Measurements from ENCODE around the gene RBPMS2. TPM values are rescaled to one million over a fixed set of nuclear protein-coding genes. Genes with fewer than 3 reads are reported as not detected.

RBPMS2 gene
- total and polyA plus RNA-seq, 2 of the 8 experiments (the other 6 are each of a cell fraction or from before 2014, with no cell fraction given), result 55.8 to 238 TPM

DNA sequence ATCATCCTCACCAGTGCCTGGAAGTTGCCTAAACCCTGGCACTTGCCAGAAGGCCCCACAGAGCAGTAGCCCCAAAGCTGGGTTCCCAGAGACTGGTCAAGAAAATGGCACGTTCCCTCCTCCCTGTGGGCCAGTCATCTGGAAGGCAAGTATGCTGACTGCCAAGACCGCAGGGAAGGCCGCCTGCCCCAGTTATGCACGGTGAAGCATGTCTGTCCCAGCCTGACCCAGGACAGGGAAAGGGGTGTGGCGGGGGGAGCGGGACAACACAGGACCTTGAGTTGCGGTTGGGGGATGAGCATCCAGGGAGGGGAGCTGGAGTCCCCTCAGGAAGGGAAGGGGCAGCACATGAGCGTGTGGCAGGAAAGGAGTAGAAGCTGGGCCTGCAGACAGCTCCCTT lies 33.0 kb downstream of the RBPMS2 start:
- H3K4ac ChIP-seq (replicated peaks; ENCODE audit: insufficient read length, low read depth, low read length), result no peak overlapping the region
- no peak overlapping the region for H3K4me3 ChIP-seq (ENCODE audit: extremely low read depth in 1 of 4, insufficient read depth in 2 of 4, low read depth in 3 of 4, low read length in 4 of 4)
- H2BK5ac ChIP-seq (ENCODE audit: low read depth, low read length), result no peak overlapping the region
- no peak overlapping the region for H2BK120ac ChIP-seq (replicated peaks; ENCODE audit: low read depth, low read length)
- H2BK20ac ChIP-seq (ENCODE audit: low read length), result no peak overlapping the region; the same call in 1 of the 2 replicates
- H2BK12ac ChIP-seq (ENCODE audit: low read depth, low read length), result no peak overlapping the region
- no peak overlapping the region for H4K91ac ChIP-seq (replicated peaks; ENCODE audit: insufficient read length, low read length)
- no peaks in the 10 kb centered on the region for H3K23me2 ChIP-seq (ENCODE audit: low read depth, low read length)
- FAIRE-seq, result no peak
- WGBS, 2 experiments (ENCODE audit: extremely low coverage in 1 of 2, insufficient coverage in 1 of 2, insufficient read length in 1 of 2, insufficient replicate concordance in 2 of 2, low coverage in 1 of 2, low lambda C conversion rate in 2 of 2, missing lambda C conversion rate in 1 of 2), result 96% methylated on average over 7 of the region's 8 CpGs; no CpG with 5 or more reads in 1 of the 2 experiments
- no peak overlapping the region for H3K4me2 ChIP-seq (ENCODE audit: insufficient read depth in 1 of 2, low read depth in 2 of 2, low read length in 2 of 2)
- no peaks in the 10 kb centered on the region for H3K27me3 ChIP-seq (replicated peaks in 1 of 4; ENCODE audit: control insufficient read depth in 3 of 4, extremely low read depth in 1 of 4, insufficient read depth in 3 of 4, low read length in 3 of 4)
- no peak overlapping the region for H3K9ac ChIP-seq (replicated peaks in 1 of 4; ENCODE audit: extremely low read depth in 1 of 4, low read depth in 3 of 4, low read length in 3 of 4)
- no peak overlapping the region for H4K8ac ChIP-seq (ENCODE audit: extremely low read depth, insufficient read depth, low read length)
- no peak overlapping the region for H3K23ac ChIP-seq (ENCODE audit: insufficient read length)
- no peak overlapping the region for H2AFZ ChIP-seq (ENCODE audit: low read length)
- H4K5ac ChIP-seq (ENCODE audit: insufficient read length, low read depth, low read length), result no peak overlapping the region
- no peak overlapping the region for H3K56ac ChIP-seq (replicated peaks; ENCODE audit: insufficient read length, low read depth, low read length)
- peaks cover 12 to 17% of the 10 kb centered on the region in 2 experiments for H4K20me1 ChIP-seq (replicated peaks in 1 of 2; ENCODE audit: control insufficient read depth in 1 of 2, insufficient read depth in 2 of 2, low read length in 2 of 2)
- ChIA-PET POLR2A (ENCODE audit: partially characterized antibody) (interaction anchor here (0.8 to 59.2 kb wide), 13 partner anchors 8 to 68 kb away, joined by 3 to 1192 read pairs (median 4); no protein-coding TSS in a partner anchor), CTCF (ENCODE audit: partially characterized antibody) (interaction anchor here (0.9 to 46.3 kb wide), 11 partner anchors 9 to 561 kb away, joined by 3 to 883 read pairs (median 3); no protein-coding TSS in a partner anchor)
- peaks cover 4 to 63% (median 27%) of the 10 kb centered on the region in 4 experiments; a peak in 7 of 8 replicates for H3K36me3 ChIP-seq (ENCODE audit: control insufficient read depth in 2 of 4, insufficient read depth in 4 of 4, low read length in 3 of 4)
- no peak overlapping the region for H3K14ac ChIP-seq (ENCODE audit: insufficient read length)
- H3K27ac ChIP-seq (ENCODE audit: low read depth, low read length), result no peak overlapping the region
- H3K18ac ChIP-seq (ENCODE audit: extremely low read depth, low read length), result no peak overlapping the region
- H2BK15ac ChIP-seq (ENCODE audit: low read length), result no peak overlapping the region
- DNase-seq (ENCODE audit: low read depth in 1 of 2, low spot score in 2 of 2), result no peak
- H2AK5ac ChIP-seq (ENCODE audit: low read depth, low read length), result no peak overlapping the region
- peaks cover 12% of the 10 kb centered on the region for H3K79me1 ChIP-seq (ENCODE audit: low read depth, low read length)
- H3K9me3 ChIP-seq (ENCODE audit: insufficient read depth in 2 of 2, low read depth in 1 of 2, low read length in 1 of 2), result no peaks in the 10 kb centered on the region
- H3K4me1 ChIP-seq (replicated peaks in 1 of 4; ENCODE audit: control insufficient read depth in 3 of 4, insufficient read depth in 4 of 4, low read length in 3 of 4), result no peaks in the 10 kb centered on the region; a peak in 2 of 7 replicates
- TF ChIP-seq POLR2A (IDR thresholded peaks at IDR 0.05; ENCODE audit: control extremely low read depth in 1 of 2, low read depth in 2 of 2, low read length in 2 of 2) (no peak), ZNF274 (IDR thresholded peaks at IDR 0.05; ENCODE audit: borderline replicate concordance, extremely low read depth, low read length) (no peak), TEAD4 (IDR thresholded peaks at IDR 0.05; ENCODE audit: low read depth, low read length) (no peak), SIN3A (conservative IDR thresholded peaks at IDR 0.05 in 1 of 2, IDR thresholded peaks at IDR 0.05 in 1 of 2; ENCODE audit: low read depth in 1 of 2, low read length in 2 of 2) (no peak), PHF8 (conservative IDR thresholded peaks at IDR 0.05; ENCODE audit: low read depth, low read length) (no peak), TBP (IDR thresholded peaks at IDR 0.05; ENCODE audit: low read depth, low read length) (no peak), ASH2L (IDR thresholded peaks at IDR 0.05; ENCODE audit: low read length) (no peak), HDAC2 (IDR thresholded peaks at IDR 0.05; ENCODE audit: borderline replicate concordance in 1 of 2, low read depth in 2 of 2, low read length in 2 of 2) (no peak)
- H3K79me2 ChIP-seq (ENCODE audit: control insufficient read depth in 1 of 2, insufficient read depth in 2 of 2, low read length in 2 of 2), result peaks cover 0 to 49% of the 10 kb centered on the region in 2 experiments; a peak in 2 of 4 replicates

Measured in H1 (cell line).